ENCODE results near the gene ATRNL1. TPM values are rescaled to one million over a fixed set of nuclear protein-coding genes. Genes with fewer than 3 reads are reported as not detected.
"Not testable (repeated sequence)": the region's sequence is repeated elsewhere in the genome, so short reads cannot be mapped to it uniquely, and the experiment has no call there.

ATRNL1 gene
- total RNA-seq, 1 donor from 2014 or later = 11.4 TPM

- H3K36me3 ChIP-seq (ENCODE audit: control insufficient read depth, insufficient read depth, low read length) = no peaks in the 10 kb centered on the region
- DNase-seq (ENCODE audit: low read depth) = no peak
- no peaks in the 10 kb centered on the region for H3K27me3 ChIP-seq (ENCODE audit: control insufficient read depth, insufficient read depth, low read length)
- no peak for TF ChIP-seq CTCF (IDR thresholded peaks at IDR 0.05; ENCODE audit: insufficient read depth, low read length, poor library complexity, severe bottlenecking)
- no peak overlapping the region for H3K4me3 ChIP-seq (ENCODE audit: low read depth, low read length)
Measured at GRCh38 chr10:115209133-115209532, 116.0 kb downstream of the ATRNL1 start.

- Histone ChIP-seq H3K27me3 (ENCODE audit: control insufficient read depth, insufficient read depth, low read length) (no peaks in the 10 kb centered on the region), H3K4me3 (ENCODE audit: low read depth, low read length) (no peak overlapping the region), H3K36me3 (ENCODE audit: control insufficient read depth, insufficient read depth, low read length) (no peaks in the 10 kb centered on the region)
- no peak for TF ChIP-seq CTCF (IDR thresholded peaks at IDR 0.05; ENCODE audit: insufficient read depth, low read length, poor library complexity, severe bottlenecking)
- DNase-seq (ENCODE audit: low read depth) = no peak
Measured at GRCh38 chr10:115214829-115215228, 121.7 kb downstream of the ATRNL1 start.

- Histone ChIP-seq H3K36me3 (ENCODE audit: control insufficient read depth, insufficient read depth, low read length) (no peaks in the 10 kb centered on the region), H3K27me3 (ENCODE audit: control insufficient read depth, insufficient read depth, low read length) (no peaks in the 10 kb centered on the region), H3K4me3 (ENCODE audit: low read depth, low read length) (no peak overlapping the region)
- DNase-seq (ENCODE audit: low read depth) = no peak
- TF ChIP-seq CTCF (IDR thresholded peaks at IDR 0.05; ENCODE audit: insufficient read depth, low read length, poor library complexity, severe bottlenecking) = no peak
Measured at GRCh38 chr10:115219203-115219602, 126.0 kb downstream of the ATRNL1 start.

- DNase-seq (ENCODE audit: low read depth) = no peak
- no peak overlapping the region for H3K4me3 ChIP-seq (ENCODE audit: low read depth, low read length)
- H3K27me3 ChIP-seq (ENCODE audit: control insufficient read depth, insufficient read depth, low read length) = no peaks in the 10 kb centered on the region
- no peaks in the 10 kb centered on the region for H3K36me3 ChIP-seq (ENCODE audit: control insufficient read depth, insufficient read depth, low read length)
- no peak for TF ChIP-seq CTCF (IDR thresholded peaks at IDR 0.05; ENCODE audit: insufficient read depth, low read length, poor library complexity, severe bottlenecking)
Measured at GRCh38 chr10:115222039-115222438, 128.9 kb downstream of the ATRNL1 start.

GRCh38 chr10:115239761-115240160 is 146.6 kb downstream of the ATRNL1 start:
- TF ChIP-seq CTCF (IDR thresholded peaks at IDR 0.05; ENCODE audit: insufficient read depth, low read length, poor library complexity, severe bottlenecking) = no peak
- H3K36me3 ChIP-seq (ENCODE audit: control insufficient read depth, insufficient read depth, low read length) = no peaks in the 10 kb centered on the region
- H3K27me3 ChIP-seq (ENCODE audit: control insufficient read depth, insufficient read depth, low read length) = no peaks in the 10 kb centered on the region
- no peak for DNase-seq (ENCODE audit: low read depth)
- no peak overlapping the region for H3K4me3 ChIP-seq (ENCODE audit: low read depth, low read length)

- no peak for TF ChIP-seq CTCF (IDR thresholded peaks at IDR 0.05; ENCODE audit: insufficient read depth, low read length, poor library complexity, severe bottlenecking)
- H3K36me3 ChIP-seq (ENCODE audit: control insufficient read depth, insufficient read depth, low read length) = no peaks in the 10 kb centered on the region
- no peak overlapping the region for H3K4me3 ChIP-seq (ENCODE audit: low read depth, low read length)
- no peaks in the 10 kb centered on the region for H3K27me3 ChIP-seq (ENCODE audit: control insufficient read depth, insufficient read depth, low read length)
- no peak for DNase-seq (ENCODE audit: low read depth)
Measured at GRCh38 chr10:115250784-115251183, 157.6 kb downstream of the ATRNL1 start.

- H3K27me3 ChIP-seq (ENCODE audit: control insufficient read depth, insufficient read depth, low read length); H3K4me3 ChIP-seq (ENCODE audit: low read depth, low read length); H3K36me3 ChIP-seq (ENCODE audit: control insufficient read depth, insufficient read depth, low read length); DNase-seq (ENCODE audit: low read depth): not testable (repeated sequence)
Measured at GRCh38 chr10:115253765-115254164, 160.6 kb downstream of the ATRNL1 start.
